GM12874 (cell line): Measurements from ENCODE around the gene TRPC1.

Experiments
- CTCF ChIP-seq: IDR thresholded peaks from 2 replicates; pipeline ENCODE4 v1.5.1; 2011; ENCODE audit warnings: low read depth, mild to moderate bottlenecking, control low read depth, low read length, moderate library complexity; ENCODE audit not compliant: insufficient read depth

The TRPC1 gene

DNA sequence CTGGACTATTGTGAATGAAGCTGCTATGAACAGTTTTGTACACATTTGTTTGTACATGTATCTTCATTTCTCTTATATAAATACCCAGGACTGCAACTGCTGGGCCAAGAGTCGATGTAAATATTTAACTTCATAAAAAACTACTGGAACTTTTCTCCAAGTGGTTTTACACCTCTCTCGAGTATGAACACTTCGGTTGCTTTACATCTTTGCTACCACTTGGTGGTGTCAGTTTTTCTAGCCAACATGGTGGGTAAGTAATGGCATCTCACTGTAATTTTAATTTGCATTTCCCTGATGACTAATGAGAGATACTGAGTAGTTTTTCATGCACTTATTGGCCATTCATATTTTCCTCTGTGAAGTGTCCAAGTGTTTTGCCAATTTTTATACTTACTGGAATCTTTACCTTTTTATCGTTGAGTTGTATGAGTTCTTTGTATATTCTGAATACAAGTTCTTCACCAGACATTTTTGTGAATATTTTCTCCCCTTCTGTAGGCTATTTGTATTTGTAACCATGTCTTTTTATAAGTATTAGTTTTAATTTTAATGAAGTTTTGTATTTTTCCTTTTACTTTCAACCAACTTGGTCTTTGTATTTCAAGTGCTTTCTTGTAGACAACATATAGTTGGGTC lies 120.6 kb downstream of the TRPC1 start:
- TF ChIP-seq CTCF = peak; percentile 39; the same call in 1 of the 2 replicates

- no peak for TF ChIP-seq CTCF
Observed at GRCh38 chr3:142846779-142847577, 123.1 kb downstream of the TRPC1 start.

- TF ChIP-seq CTCF = no peak
Observed at GRCh38 chr3:142849148-142849547, 125.3 kb downstream of the TRPC1 start.

DNA sequence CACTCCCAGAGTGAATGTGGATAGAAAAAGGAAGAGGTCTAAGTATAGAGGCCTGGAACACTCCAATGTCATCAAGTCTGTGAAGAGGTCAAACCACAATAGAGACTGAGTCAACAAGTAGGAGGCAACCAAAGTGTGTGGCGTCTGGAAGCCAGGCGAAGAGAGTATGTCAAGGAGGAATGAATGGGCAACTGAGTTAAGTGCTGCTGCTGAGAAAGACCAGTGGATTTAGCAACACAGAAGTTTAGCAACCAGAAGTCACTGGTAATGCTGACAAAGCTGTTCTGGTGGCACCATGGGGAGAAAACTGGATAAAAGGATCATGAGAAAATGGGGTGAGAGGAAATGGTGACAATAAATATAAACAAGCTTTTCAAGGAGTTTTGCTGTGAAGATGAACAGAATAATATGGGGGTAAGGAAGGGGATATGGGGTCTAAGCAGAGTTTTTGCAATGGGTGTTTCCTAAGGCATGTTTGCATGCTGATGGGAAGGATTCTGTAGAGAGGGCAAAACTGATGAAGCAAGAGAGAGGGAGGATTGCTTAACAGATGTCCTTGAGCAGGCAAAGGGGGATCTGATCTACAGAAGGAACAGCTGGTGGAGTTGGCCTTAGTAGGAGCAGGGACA lies 126.7 kb downstream of the TRPC1 start:
- TF ChIP-seq CTCF = no peak

DNA sequence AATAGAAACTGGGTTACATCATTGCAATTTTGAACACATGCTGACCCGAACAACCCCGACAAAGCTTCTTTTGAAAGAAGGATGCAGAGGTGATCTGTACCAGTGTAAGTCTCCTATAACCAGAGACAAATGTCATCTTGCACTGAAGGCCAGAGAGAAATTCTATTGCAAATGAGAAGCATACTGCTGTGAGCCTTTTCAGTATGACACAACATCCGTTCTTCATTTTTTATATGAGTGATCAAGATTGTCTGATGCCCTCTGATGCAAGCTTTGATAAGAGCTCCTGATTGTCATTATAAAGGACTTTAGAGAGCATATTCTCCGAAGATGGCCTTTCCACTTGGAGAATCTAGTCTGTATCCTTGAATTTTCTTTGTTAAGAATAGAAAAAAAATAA lies 128.2 kb downstream of the TRPC1 start:
- TF ChIP-seq CTCF = no peak

DNA sequence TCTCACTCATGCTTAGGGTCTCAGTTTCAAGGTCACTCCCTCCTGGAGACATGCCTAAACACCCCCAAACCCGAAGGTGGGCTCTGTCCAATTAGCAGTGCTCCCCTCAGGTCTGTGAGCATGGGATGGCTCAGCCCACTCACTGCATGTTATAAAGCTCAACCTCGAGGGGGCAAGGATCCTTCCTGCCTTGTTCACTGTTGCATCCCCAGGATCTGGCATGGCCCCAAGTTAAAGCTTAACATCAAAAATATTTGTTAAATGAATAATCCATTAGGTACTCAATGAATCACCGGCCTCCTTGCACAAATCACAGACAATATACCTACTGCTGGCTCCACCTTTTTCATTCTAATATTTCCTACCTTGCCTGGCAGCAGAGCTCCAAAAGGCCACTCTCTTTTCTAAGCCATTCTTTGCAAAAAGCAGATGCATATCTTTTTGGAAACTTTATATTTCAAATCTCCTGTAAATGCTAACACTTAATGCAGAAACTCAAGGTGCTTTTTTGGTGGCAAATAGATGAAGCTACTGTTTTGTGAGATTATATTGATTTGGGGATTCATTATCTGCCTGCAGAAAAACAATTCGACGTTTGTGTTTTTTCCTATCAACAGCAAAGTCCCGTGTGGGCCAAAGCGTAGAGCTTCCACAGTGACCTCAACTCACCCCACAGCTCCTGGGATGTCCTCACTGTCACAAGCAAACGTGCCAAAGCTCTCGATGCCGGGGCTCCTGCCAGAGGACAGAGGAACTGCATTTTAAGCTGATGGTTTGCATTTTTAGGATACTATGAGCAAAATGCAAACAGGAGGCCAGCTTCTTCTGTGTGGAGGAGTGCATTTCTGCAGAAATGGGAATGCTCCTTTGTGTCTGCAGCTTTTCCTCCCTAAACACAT lies 129.7 kb downstream of the TRPC1 start:
- TF ChIP-seq CTCF = no peak
